PC-3 (cell line): ENCODE results near the gene HOXC4. TPM values are rescaled to one million over a fixed set of nuclear protein-coding genes. Genes with fewer than 3 reads are reported as not detected.

Source experiments
- ATAC-seq: fragments of 200-7000 bp; cut with Tn5 transposase; 2 replicates; pipeline ENCODE4 v1.9.1; 2020; ENCODE audit warnings: mild to moderate bottlenecking, moderate library complexity
- BruUV-seq: library from RNA; stranded (reverse); fragments of 400-500 nt; replicated peaks from 2 replicates; lab custom pipeline; 2021; lab: Mats Ljungman, UMichigan
- CTCF ChIA-PET: fragments of 300-600 bp; sonication (Branson Sonifier 250); formaldehyde crosslinking; loops from one replicate; lab custom pipeline; 2022; ENCODE audit warnings: antibody characterized with exemption; lab: Charles Lee
- POLR2A ChIA-PET: fragments of 300-600 bp; sonication (Branson Sonifier 250); formaldehyde crosslinking; loops from one replicate; lab custom pipeline; 2022; ENCODE audit warnings: antibody characterized with exemption; ENCODE audit not compliant: unreplicated experiment; lab: Charles Lee
- DNase-seq: peaks from one replicate; pipeline ENCODE4 v3.0.0-alpha.2; 2015
- H2AFZ ChIP-seq: fragments of 300-600 bp; sonication (generic); 2 replicates; pipeline ENCODE4 v1.6.0; 2016; ENCODE audit warnings: antibody characterized with exemption, low read length
- H3F3A ChIP-seq: fragments of 300-600 bp; sonication (generic); one replicate; pipeline ENCODE4 v1.6.0; 2017; ENCODE audit warnings: antibody characterized with exemption, low read length, control low read depth, mild to moderate bottlenecking; ENCODE audit not compliant: unreplicated experiment
- H3K27ac ChIP-seq: fragments of 300-600 bp; sonication (generic); 2 replicates; pipeline ENCODE4 v1.5.1; 2016; ENCODE audit warnings: mild to moderate bottlenecking, low read length
- H3K27me3 ChIP-seq: fragments of 300-600 bp; sonication (generic); 2 replicates; pipeline ENCODE4 v1.6.1; 2016; ENCODE audit warnings: low read length, mixed read lengths
- H3K36me3 ChIP-seq: fragments of 300-600 bp; sonication (generic); 2 replicates; pipeline ENCODE4 v1.6.1; 2016; ENCODE audit warnings: low read depth, mixed run types, low read length, mixed read lengths
- H3K4me1 ChIP-seq: fragments of 300-600 bp; sonication (generic); 2 replicates; pipeline ENCODE4 v1.5.1; 2016; ENCODE audit warnings: low read length; ENCODE audit not compliant: insufficient read depth
- H3K4me2 ChIP-seq: fragments of 300-600 bp; sonication (generic); 2 replicates; pipeline ENCODE4 v1.6.0; 2016; ENCODE audit warnings: low read length
- H3K4me3 ChIP-seq: fragments of 300-600 bp; sonication (generic); 2 replicates; pipeline ENCODE4 v1.5.1; 2016; ENCODE audit warnings: mild to moderate bottlenecking, low read length, mixed read lengths
- H3K79me2 ChIP-seq: fragments of 300-600 bp; sonication (generic); 2 replicates; pipeline ENCODE4 v1.6.1; 2017; ENCODE audit warnings: low read length, mixed read lengths
- H3K9ac ChIP-seq: fragments of 300-600 bp; sonication (generic); 2 replicates; pipeline ENCODE4 v1.6.0; 2016; ENCODE audit warnings: mild to moderate bottlenecking, low read length
- H3K9me2 ChIP-seq: fragments of 300-600 bp; sonication (generic); replicated peaks from 2 replicates; pipeline ENCODE4 v1.6.1; 2016; ENCODE audit warnings: mixed run types, low read length, mixed read lengths
- H3K9me3 ChIP-seq: fragments of 300-600 bp; sonication (generic); 2 replicates; pipeline ENCODE4 v1.6.1; 2016; ENCODE audit warnings: low read length, mixed read lengths
- H4K20me1 ChIP-seq: fragments of 300-600 bp; sonication (generic); 2 replicates; pipeline ENCODE4 v1.6.1; 2016; ENCODE audit warnings: low read length, mixed read lengths
- CTCF ChIP-seq: fragments of 300-600 bp; sonication (generic); conservative IDR thresholded peaks from 2 replicates; pipeline ENCODE4 v1.5.1; 2017; ENCODE audit warnings: antibody characterized with exemption, low read depth, mild to moderate bottlenecking, low read length
- EZH2 ChIP-seq: fragments of 300-600 bp; sonication (generic); IDR thresholded peaks from one replicate; pipeline ENCODE4 v1.6.1; 2017; ENCODE audit warnings: antibody characterized with exemption, mild to moderate bottlenecking, low read length; ENCODE audit not compliant: unreplicated experiment
- EZH2phosphoT487 ChIP-seq: fragments of 300-600 bp; sonication (generic); IDR thresholded peaks from 2 replicates; pipeline ENCODE4 v1.6.1; 2018; ENCODE audit warnings: mild to moderate bottlenecking, antibody characterized with exemption, low read length, borderline replicate concordance
- intact Hi-C: fragments of 100-400 bp; cut with micrococcal nuclease; formaldehyde crosslinking; loops from 2 replicates; pipeline ENCODE4 v1.9.0; 2023
- total RNA-seq: library from RNA; depleted of rRNA; stranded (reverse); fragments of >200 nt; gene quantifications from 2 replicates; pipeline ENCODE4 v1.2.3, GENCODE V29; 2014

Gene HOXC4
- total RNA-seq, 1 experiment from 2014 or later: 1.8 TPM

- Histone ChIP-seq H3K79me2 (peaks cover 24% of the 10 kb centered on the region), H3K9ac (peak overlapping the region; percentile 75), H3F3A (no peaks in the 10 kb centered on the region), H3K9me3 (no peaks in the 10 kb centered on the region), H3K36me3 (no peaks in the 10 kb centered on the region), H3K9me2 (no peaks in the 10 kb centered on the region), H4K20me1 (no peaks in the 10 kb centered on the region), H3K27ac (no peak overlapping the region), H3K4me2 (peak overlapping the region; percentile 99), H3K4me1 (peaks cover 48% of the 10 kb centered on the region), H2AFZ (peak overlapping the region; percentile 94), H3K27me3 (no peaks in the 10 kb centered on the region), H3K4me3 (peak overlapping the region; percentile 78)
- ChIA-PET POLR2A (interaction anchor here (0.6 to 0.7 kb wide), 5 partner anchors 18 to 319 kb away, joined by 8 to 31 read pairs (median 14); partner anchors contain the start of gene HOXC6), CTCF (interaction anchor here (0.6 to 1.2 kb wide), 21 partner anchors 8 to 748 kb away, joined by 3 to 45 read pairs (median 7); partner anchors contain the start of genes HOXC6 and SMUG1)
- intact Hi-C loops: no loop called here
- DNase-seq (peak; percentile 46), ATAC-seq (peak; percentile 57)
- TSS peak; percentile 49 for BruUV-seq
- TF ChIP-seq CTCF (no peak), EZH2phosphoT487 (no peak)
These were observed 44.2 kb upstream of the HOXC4 start for GRCh38 chr12:54009171-54010052.

- TF ChIP-seq EZH2phosphoT487: no peak
- no peak for TF ChIP-seq EZH2
- TF ChIP-seq CTCF: no peak
- ChIA-PET CTCF (no interaction called here), POLR2A (interaction anchor here (0.6 kb wide), 1 partner anchor 289 kb away, joined by 3 read pairs; no protein-coding TSS in a partner anchor)
- Histone ChIP-seq H3K4me1 (peaks cover 48% of the 10 kb centered on the region), H3K4me2 (peak overlapping the region; percentile 99), H3F3A (no peaks in the 10 kb centered on the region), H3K27me3 (no peaks in the 10 kb centered on the region), H3K4me3 (peak overlapping the region; percentile 78), H3K36me3 (no peaks in the 10 kb centered on the region), H2AFZ (peak overlapping the region; percentile 94), H3K9me2 (no peaks in the 10 kb centered on the region), H4K20me1 (no peaks in the 10 kb centered on the region), H3K9me3 (no peaks in the 10 kb centered on the region), H3K27ac (no peak overlapping the region), H3K9ac (peak overlapping the region; percentile 75; the same call in 1 of the 2 replicates), H3K79me2 (peaks cover 24% of the 10 kb centered on the region)
- no peak for ATAC-seq
- no peak for DNase-seq
- intact Hi-C loops: no loop called here
- no TSS peak for BruUV-seq
These were observed 43.3 kb upstream of the HOXC4 start for GRCh38 chr12:54010053-54010971.
